PC-3 (cell line): ENCODE results near the gene SERINC3. TPM values are rescaled to one million over a fixed set of nuclear protein-coding genes. Genes with fewer than 3 reads are reported as not detected.

Experiments
- ATAC-seq: fragments of 200-7000 bp; cut with Tn5 transposase; 2 replicates; pipeline ENCODE4 v1.9.1; 2020; ENCODE audit warnings: mild to moderate bottlenecking, moderate library complexity
- BruUV-seq: library from RNA; stranded (reverse); fragments of 400-500 nt; replicated peaks from 2 replicates; lab custom pipeline; 2021; lab: Mats Ljungman, UMichigan
- CTCF ChIA-PET: fragments of 300-600 bp; sonication (Branson Sonifier 250); formaldehyde crosslinking; loops from one replicate; lab custom pipeline; 2022; ENCODE audit warnings: antibody characterized with exemption; lab: Charles Lee
- POLR2A ChIA-PET: fragments of 300-600 bp; sonication (Branson Sonifier 250); formaldehyde crosslinking; loops from one replicate; lab custom pipeline; 2022; ENCODE audit warnings: antibody characterized with exemption; ENCODE audit not compliant: unreplicated experiment; lab: Charles Lee
- DNase-seq: peaks from one replicate; pipeline ENCODE4 v3.0.0-alpha.2; 2015
- H2AFZ ChIP-seq: fragments of 300-600 bp; sonication (generic); 2 replicates; pipeline ENCODE4 v1.6.0; 2016; ENCODE audit warnings: antibody characterized with exemption, low read length
- H3F3A ChIP-seq: fragments of 300-600 bp; sonication (generic); one replicate; pipeline ENCODE4 v1.6.0; 2017; ENCODE audit warnings: antibody characterized with exemption, low read length, control low read depth, mild to moderate bottlenecking; ENCODE audit not compliant: unreplicated experiment
- H3K27ac ChIP-seq: fragments of 300-600 bp; sonication (generic); 2 replicates; pipeline ENCODE4 v1.5.1; 2016; ENCODE audit warnings: mild to moderate bottlenecking, low read length
- H3K27me3 ChIP-seq: fragments of 300-600 bp; sonication (generic); 2 replicates; pipeline ENCODE4 v1.6.1; 2016; ENCODE audit warnings: low read length, mixed read lengths
- H3K36me3 ChIP-seq: fragments of 300-600 bp; sonication (generic); 2 replicates; pipeline ENCODE4 v1.6.1; 2016; ENCODE audit warnings: low read depth, mixed run types, low read length, mixed read lengths
- H3K4me1 ChIP-seq: fragments of 300-600 bp; sonication (generic); 2 replicates; pipeline ENCODE4 v1.5.1; 2016; ENCODE audit warnings: low read length; ENCODE audit not compliant: insufficient read depth
- H3K4me2 ChIP-seq: fragments of 300-600 bp; sonication (generic); 2 replicates; pipeline ENCODE4 v1.6.0; 2016; ENCODE audit warnings: low read length
- H3K4me3 ChIP-seq: fragments of 300-600 bp; sonication (generic); 2 replicates; pipeline ENCODE4 v1.5.1; 2016; ENCODE audit warnings: mild to moderate bottlenecking, low read length, mixed read lengths
- H3K79me2 ChIP-seq: fragments of 300-600 bp; sonication (generic); 2 replicates; pipeline ENCODE4 v1.6.1; 2017; ENCODE audit warnings: low read length, mixed read lengths
- H3K9ac ChIP-seq: fragments of 300-600 bp; sonication (generic); 2 replicates; pipeline ENCODE4 v1.6.0; 2016; ENCODE audit warnings: mild to moderate bottlenecking, low read length
- H3K9me2 ChIP-seq: fragments of 300-600 bp; sonication (generic); replicated peaks from 2 replicates; pipeline ENCODE4 v1.6.1; 2016; ENCODE audit warnings: mixed run types, low read length, mixed read lengths
- H3K9me3 ChIP-seq: fragments of 300-600 bp; sonication (generic); 2 replicates; pipeline ENCODE4 v1.6.1; 2016; ENCODE audit warnings: low read length, mixed read lengths
- H4K20me1 ChIP-seq: fragments of 300-600 bp; sonication (generic); 2 replicates; pipeline ENCODE4 v1.6.1; 2016; ENCODE audit warnings: low read length, mixed read lengths
- EZH2 ChIP-seq: fragments of 300-600 bp; sonication (generic); IDR thresholded peaks from one replicate; pipeline ENCODE4 v1.6.1; 2017; ENCODE audit warnings: antibody characterized with exemption, mild to moderate bottlenecking, low read length; ENCODE audit not compliant: unreplicated experiment
- EZH2phosphoT487 ChIP-seq: fragments of 300-600 bp; sonication (generic); IDR thresholded peaks from 2 replicates; pipeline ENCODE4 v1.6.1; 2018; ENCODE audit warnings: mild to moderate bottlenecking, antibody characterized with exemption, low read length, borderline replicate concordance
- intact Hi-C: fragments of 100-400 bp; cut with micrococcal nuclease; formaldehyde crosslinking; loops from 2 replicates; pipeline ENCODE4 v1.9.0; 2023
- total RNA-seq: library from RNA; depleted of rRNA; stranded (reverse); fragments of >200 nt; gene quantifications from 2 replicates; pipeline ENCODE4 v1.2.3, GENCODE V29; 2014
- TF ChIP-seq, protein P1 (sequence below): fragments of 300-600 bp; sonication (generic); conservative IDR thresholded peaks from 2 replicates; pipeline ENCODE4 v1.5.1; 2017; ENCODE audit warnings: antibody characterized with exemption, low read depth, mild to moderate bottlenecking, low read length

Gene SERINC3
- total RNA-seq, 1 experiment from 2014 or later = 92.6 TPM

DNA sequence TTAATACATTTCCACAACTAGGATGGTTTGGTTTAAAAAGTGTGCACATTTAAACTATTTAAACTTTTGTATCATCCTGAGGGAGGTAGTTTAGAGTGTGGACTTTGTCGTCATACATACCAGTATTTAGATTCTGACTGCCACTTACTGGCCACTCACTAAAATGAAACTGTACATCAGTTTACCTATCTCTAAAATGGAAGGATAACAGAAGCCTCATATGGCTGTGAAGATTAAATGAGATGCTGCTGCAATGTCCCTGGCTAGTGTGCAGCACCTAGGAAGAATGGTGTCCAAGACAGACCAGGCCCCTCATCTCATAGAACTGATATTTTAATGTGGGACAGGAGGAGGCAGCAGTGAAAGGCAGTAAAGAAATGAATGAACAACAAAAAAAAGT is 48.5 kb upstream of the SERINC3 start:
- Histone ChIP-seq H3K9ac (no peak overlapping the region), H3K4me2 (no peak overlapping the region), H3K27ac (no peak overlapping the region), H3K79me2 (no peaks in the 10 kb centered on the region), H3K9me3 (no peaks in the 10 kb centered on the region), H3K4me1 (peaks cover 32% of the 10 kb centered on the region), H3F3A (peaks cover 14% of the 10 kb centered on the region), H3K27me3 (no peaks in the 10 kb centered on the region), H2AFZ (no peak overlapping the region), H3K36me3 (no peaks in the 10 kb centered on the region), H4K20me1 (no peaks in the 10 kb centered on the region), H3K9me2 (no peaks in the 10 kb centered on the region), H3K4me3 (no peak overlapping the region)
- intact Hi-C loops = loop anchor here (5.0 kb wide), 1 partner anchor 38 kb away; no protein-coding TSS in a partner anchor
- CTCF ChIA-PET = no interaction called here
- BruUV-seq = no TSS peak
- DNase-seq (no peak), ATAC-seq (no peak)
- TF ChIP-seq, protein P1, sequence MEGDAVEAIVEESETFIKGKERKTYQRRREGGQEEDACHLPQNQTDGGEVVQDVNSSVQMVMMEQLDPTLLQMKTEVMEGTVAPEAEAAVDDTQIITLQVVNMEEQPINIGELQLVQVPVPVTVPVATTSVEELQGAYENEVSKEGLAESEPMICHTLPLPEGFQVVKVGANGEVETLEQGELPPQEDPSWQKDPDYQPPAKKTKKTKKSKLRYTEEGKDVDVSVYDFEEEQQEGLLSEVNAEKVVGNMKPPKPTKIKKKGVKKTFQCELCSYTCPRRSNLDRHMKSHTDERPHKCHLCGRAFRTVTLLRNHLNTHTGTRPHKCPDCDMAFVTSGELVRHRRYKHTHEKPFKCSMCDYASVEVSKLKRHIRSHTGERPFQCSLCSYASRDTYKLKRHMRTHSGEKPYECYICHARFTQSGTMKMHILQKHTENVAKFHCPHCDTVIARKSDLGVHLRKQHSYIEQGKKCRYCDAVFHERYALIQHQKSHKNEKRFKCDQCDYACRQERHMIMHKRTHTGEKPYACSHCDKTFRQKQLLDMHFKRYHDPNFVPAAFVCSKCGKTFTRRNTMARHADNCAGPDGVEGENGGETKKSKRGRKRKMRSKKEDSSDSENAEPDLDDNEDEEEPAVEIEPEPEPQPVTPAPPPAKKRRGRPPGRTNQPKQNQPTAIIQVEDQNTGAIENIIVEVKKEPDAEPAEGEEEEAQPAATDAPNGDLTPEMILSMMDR = no peak
- POLR2A ChIA-PET = no interaction called here

DNA sequence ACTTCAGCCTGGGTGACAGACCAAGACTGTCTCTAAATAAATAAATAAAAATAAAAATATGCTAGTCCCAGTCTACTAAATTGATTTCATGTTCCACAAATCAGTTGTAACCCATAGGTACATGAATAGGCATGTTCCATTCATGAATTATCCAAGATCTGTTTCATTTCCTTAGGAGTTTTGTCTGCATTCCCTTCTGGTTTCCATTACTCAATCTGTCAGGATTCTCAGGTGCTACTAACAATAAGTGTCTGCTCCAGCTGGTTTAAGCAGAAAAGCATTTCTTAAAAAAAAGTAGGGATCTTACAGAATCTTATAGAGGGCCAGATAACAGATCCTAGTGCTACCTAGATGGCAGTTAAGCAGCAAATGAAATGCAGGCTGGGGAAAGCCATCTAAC is 44.9 kb upstream of the SERINC3 start:
- H3K4me1 ChIP-seq = peaks cover 6% of the 10 kb centered on the region
- no peaks in the 10 kb centered on the region for H3K27me3 ChIP-seq
- no TSS peak for BruUV-seq
- H3K4me2 ChIP-seq = no peak overlapping the region
- H3K9me2 ChIP-seq = no peaks in the 10 kb centered on the region
- TF ChIP-seq EZH2 (no peak), EZH2phosphoT487 (no peak)
- TF ChIP-seq, protein P1 = no peak
- H3K9me3 ChIP-seq = no peaks in the 10 kb centered on the region
- no peak for ATAC-seq
- H3K79me2 ChIP-seq = no peaks in the 10 kb centered on the region
- ChIA-PET CTCF (no interaction called here), POLR2A (no interaction called here)
- no peaks in the 10 kb centered on the region for H4K20me1 ChIP-seq
- no peak overlapping the region for H3K4me3 ChIP-seq
- intact Hi-C loops = no loop called here
- no peak for DNase-seq
- no peak overlapping the region for H3K27ac ChIP-seq
- no peaks in the 10 kb centered on the region for H3K36me3 ChIP-seq
- no peaks in the 10 kb centered on the region for H3F3A ChIP-seq
- H3K9ac ChIP-seq = no peak overlapping the region
- no peak overlapping the region for H2AFZ ChIP-seq

DNA sequence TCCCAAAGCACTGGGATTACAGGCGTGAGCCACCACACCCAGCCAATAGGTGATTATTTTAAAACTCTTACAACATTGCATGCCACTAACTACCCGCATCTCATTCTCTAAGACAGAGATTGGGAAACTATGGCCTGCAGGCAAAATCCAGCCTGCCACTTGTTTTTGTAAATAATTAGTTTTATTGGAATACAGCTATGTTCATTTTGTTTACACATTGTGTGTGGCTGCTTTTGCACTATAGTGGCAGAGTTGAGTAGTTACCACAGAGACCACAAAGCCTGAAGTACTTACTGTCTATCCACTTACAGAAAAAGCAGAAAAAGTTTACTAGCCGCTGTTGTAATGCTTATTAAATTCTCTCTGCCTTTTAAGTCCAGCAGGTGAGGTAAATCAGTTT is 44.1 kb upstream of the SERINC3 start:
- Histone ChIP-seq H3K4me2 (no peak overlapping the region), H3K9me3 (no peaks in the 10 kb centered on the region), H3K27me3 (no peaks in the 10 kb centered on the region), H3K79me2 (no peaks in the 10 kb centered on the region), H3K36me3 (no peaks in the 10 kb centered on the region), H3K27ac (no peak overlapping the region), H3K9me2 (no peaks in the 10 kb centered on the region), H3F3A (no peaks in the 10 kb centered on the region), H2AFZ (no peak overlapping the region), H4K20me1 (no peaks in the 10 kb centered on the region), H3K4me3 (no peak overlapping the region), H3K9ac (no peak overlapping the region), H3K4me1 (no peaks in the 10 kb centered on the region)
- intact Hi-C loops = no loop called here
- POLR2A ChIA-PET = no interaction called here
- TF ChIP-seq EZH2 = no peak
- DNase-seq (peak; percentile 21), ATAC-seq (peak; percentile 38)
- no TSS peak for BruUV-seq
- CTCF ChIA-PET = no interaction called here
